Neural progenitor cell (in vitro differentiated cells): ENCODE data around the gene CAMK2A. TPM values are rescaled to one million over a fixed set of nuclear protein-coding genes. Genes with fewer than 3 reads are reported as not detected.
A peak's percentile ranks its signal among the peaks of the same experiment; 100 is the strongest.

ENCODE experiments used
- DNase-seq: peaks from one replicate; pipeline ENCODE4 v3.0.0-alpha.2; 2016; ENCODE audit warnings: low spot score
- H2AFZ ChIP-seq: fragments of 200-600 bp; sonication (generic); replicated peaks from 2 replicates; pipeline ENCODE4 v1.6.1; 2016; ENCODE audit warnings: antibody characterized with exemption
- H3F3A ChIP-seq: fragments of 200-600 bp; sonication (generic); 2 replicates; pipeline ENCODE4 v1.6.1; 2016; ENCODE audit warnings: antibody characterized with exemption, low read depth
- H3K27ac ChIP-seq: fragments of 200-600 bp; sonication (generic); 2 replicates; pipeline ENCODE4 v1.5.1; 2016; ENCODE audit warnings: mild to moderate bottlenecking
- H3K27me3 ChIP-seq: fragments of 200-600 bp; sonication (generic); 2 replicates; pipeline ENCODE4 v1.6.1; 2016; ENCODE audit warnings: mild to moderate bottlenecking, moderate library complexity
- H3K36me3 ChIP-seq: fragments of 200-600 bp; sonication (generic); 2 replicates; pipeline ENCODE4 v1.5.1; 2016
- H3K4me1 ChIP-seq: fragments of 200-600 bp; sonication (generic); 2 replicates; pipeline ENCODE4 v1.6.1; 2016; ENCODE audit warnings: mixed run types
- H3K4me2 ChIP-seq: fragments of 200-600 bp; sonication (generic); 2 replicates; pipeline ENCODE4 v1.6.1; 2016
- H3K4me3 ChIP-seq: fragments of 200-600 bp; sonication (generic); 2 replicates; pipeline ENCODE4 v1.5.1; 2016
- H3K79me2 ChIP-seq: fragments of 200-600 bp; sonication (generic); 2 replicates; pipeline ENCODE4 v1.6.1; 2016; ENCODE audit warnings: low read depth
- H3K9ac ChIP-seq: fragments of 200-600 bp; sonication (generic); 2 replicates; pipeline ENCODE4 v1.6.1; 2016
- H3K9me3 ChIP-seq: fragments of 200-600 bp; sonication (generic); 2 replicates; pipeline ENCODE4 v1.5.1; 2016; ENCODE audit warnings: low read depth
- H4K20me1 ChIP-seq: fragments of 200-600 bp; sonication (generic); 2 replicates; pipeline ENCODE4 v1.6.1; 2016; ENCODE audit warnings: low read depth
- H3K27ac Mint-ChIP-seq: 3 replicates; pipeline ENCODE4 v1.8.0; 2021; ENCODE audit warnings: mixed read lengths
- H3K27me3 Mint-ChIP-seq: 2 replicates; pipeline ENCODE4 v1.8.0; 2022; ENCODE audit warnings: low read depth, mild to moderate bottlenecking, inconsistent platforms, moderate library complexity, mixed read lengths; ENCODE audit not compliant: insufficient read depth
- H3K36me3 Mint-ChIP-seq: 3 replicates; pipeline ENCODE4 v1.8.0; 2021; ENCODE audit warnings: mixed read lengths
- H3K4me1 Mint-ChIP-seq: 3 replicates; pipeline ENCODE4 v1.8.0; 2021; ENCODE audit warnings: mixed read lengths
- H3K4me3 Mint-ChIP-seq: 3 replicates; pipeline ENCODE4 v1.8.0; 2021; ENCODE audit warnings: mild to moderate bottlenecking, moderate library complexity, mixed read lengths
- H3K9me3 Mint-ChIP-seq: 3 replicates; pipeline ENCODE4 v1.8.0; 2020; ENCODE audit warnings: mixed read lengths
- EZH2 ChIP-seq: fragments of 200-600 bp; sonication (generic); IDR thresholded peaks from 2 replicates; pipeline ENCODE4 v1.6.1; 2017; ENCODE audit warnings: antibody characterized with exemption, mild to moderate bottlenecking, moderate library complexity
- EZH2phosphoT487 ChIP-seq: fragments of 200-600 bp; sonication (generic); IDR thresholded peaks from 2 replicates; pipeline ENCODE4 v1.6.1; 2017; ENCODE audit warnings: antibody characterized with exemption
- total RNA-seq: library from RNA; depleted of rRNA; stranded (reverse); fragments of >200 nt; gene quantifications from 2 replicates; pipeline ENCODE4 v1.2.3, GENCODE V29; 2015; ENCODE audit warnings: low replicate concordance
- TF ChIP-seq, protein P1 (sequence below): fragments of 200-600 bp; sonication (generic); IDR thresholded peaks from 2 replicates; pipeline ENCODE4 v1.5.1; 2017; ENCODE audit warnings: antibody characterized with exemption, mild to moderate bottlenecking

CAMK2A gene
- total RNA-seq, 1 donor from 2014 or later, result 0.09 TPM

DNA sequence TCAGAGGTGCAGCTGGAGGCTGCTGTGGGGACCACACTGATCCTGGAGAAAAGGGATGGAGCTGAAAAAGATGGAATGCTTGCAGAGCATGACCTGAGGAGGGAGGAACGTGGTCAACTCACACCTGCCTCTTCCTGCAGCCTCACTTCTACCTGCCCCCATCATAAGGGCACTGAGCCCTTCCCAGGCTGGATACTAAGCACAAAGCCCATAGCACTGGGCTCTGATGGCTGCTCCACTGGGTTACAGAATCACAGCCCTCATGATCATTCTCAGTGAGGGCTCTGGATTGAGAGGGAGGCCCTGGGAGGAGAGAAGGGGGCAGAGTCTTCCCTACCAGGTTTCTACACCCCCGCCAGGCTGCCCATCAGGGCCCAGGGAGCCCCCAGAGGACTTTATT, 105.6 kb downstream of the CAMK2A start:
- Histone ChIP-seq H2AFZ (no peak overlapping the region), H3K27ac (no peak overlapping the region), H3K36me3 (no peaks in the 10 kb centered on the region), H3K4me1 (peaks cover 11% of the 10 kb centered on the region), H3K4me3 (no peak overlapping the region), H4K20me1 (no peaks in the 10 kb centered on the region), H3K9me3 (no peaks in the 10 kb centered on the region), H3K4me2 (no peak overlapping the region), H3K79me2 (no peaks in the 10 kb centered on the region), H3K9ac (no peak overlapping the region), H3K27me3 (peaks cover 38% of the 10 kb centered on the region), H3F3A (no peaks in the 10 kb centered on the region)
- no peak overlapping the region for H3K4me3 Mint-ChIP-seq
- TF ChIP-seq, protein P1, sequence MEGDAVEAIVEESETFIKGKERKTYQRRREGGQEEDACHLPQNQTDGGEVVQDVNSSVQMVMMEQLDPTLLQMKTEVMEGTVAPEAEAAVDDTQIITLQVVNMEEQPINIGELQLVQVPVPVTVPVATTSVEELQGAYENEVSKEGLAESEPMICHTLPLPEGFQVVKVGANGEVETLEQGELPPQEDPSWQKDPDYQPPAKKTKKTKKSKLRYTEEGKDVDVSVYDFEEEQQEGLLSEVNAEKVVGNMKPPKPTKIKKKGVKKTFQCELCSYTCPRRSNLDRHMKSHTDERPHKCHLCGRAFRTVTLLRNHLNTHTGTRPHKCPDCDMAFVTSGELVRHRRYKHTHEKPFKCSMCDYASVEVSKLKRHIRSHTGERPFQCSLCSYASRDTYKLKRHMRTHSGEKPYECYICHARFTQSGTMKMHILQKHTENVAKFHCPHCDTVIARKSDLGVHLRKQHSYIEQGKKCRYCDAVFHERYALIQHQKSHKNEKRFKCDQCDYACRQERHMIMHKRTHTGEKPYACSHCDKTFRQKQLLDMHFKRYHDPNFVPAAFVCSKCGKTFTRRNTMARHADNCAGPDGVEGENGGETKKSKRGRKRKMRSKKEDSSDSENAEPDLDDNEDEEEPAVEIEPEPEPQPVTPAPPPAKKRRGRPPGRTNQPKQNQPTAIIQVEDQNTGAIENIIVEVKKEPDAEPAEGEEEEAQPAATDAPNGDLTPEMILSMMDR, result no peak
- TF ChIP-seq EZH2phosphoT487 (no peak), EZH2 (no peak)
- peaks cover 23% of the 10 kb centered on the region for H3K27me3 Mint-ChIP-seq
- H3K9me3 Mint-ChIP-seq, result peaks cover 2% of the 10 kb centered on the region
- H3K36me3 Mint-ChIP-seq, result no peaks in the 10 kb centered on the region
- H3K27ac Mint-ChIP-seq, result no peak overlapping the region
- no peak for DNase-seq
- H3K4me1 Mint-ChIP-seq, result peaks cover 28% of the 10 kb centered on the region

DNA sequence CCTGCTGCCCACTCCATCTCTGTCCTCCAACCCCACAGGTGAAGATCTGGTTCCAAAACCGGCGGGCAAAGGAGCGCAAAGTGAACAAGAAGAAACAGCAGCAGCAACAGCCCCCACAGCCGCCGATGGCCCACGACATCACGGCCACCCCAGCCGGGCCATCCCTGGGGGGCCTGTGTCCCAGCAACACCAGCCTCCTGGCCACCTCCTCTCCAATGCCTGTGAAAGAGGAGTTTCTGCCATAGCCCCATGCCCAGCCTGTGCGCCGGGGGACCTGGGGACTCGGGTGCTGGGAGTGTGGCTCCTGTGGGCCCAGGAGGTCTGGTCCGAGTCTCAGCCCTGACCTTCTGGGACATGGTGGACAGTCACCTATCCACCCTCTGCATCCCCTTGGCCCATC, 106.1 kb downstream of the CAMK2A start:
- Histone ChIP-seq H3K9me3 (no peaks in the 10 kb centered on the region), H3K4me3 (no peak overlapping the region), H3K27me3 (peaks cover 32% of the 10 kb centered on the region), H3K79me2 (no peaks in the 10 kb centered on the region), H3K4me2 (no peak overlapping the region), H3K4me1 (peaks cover 11% of the 10 kb centered on the region), H4K20me1 (no peaks in the 10 kb centered on the region), H3K27ac (no peak overlapping the region), H2AFZ (no peak overlapping the region), H3K9ac (no peak overlapping the region), H3F3A (no peaks in the 10 kb centered on the region), H3K36me3 (no peaks in the 10 kb centered on the region)
- peaks cover 2% of the 10 kb centered on the region for H3K9me3 Mint-ChIP-seq
- peaks cover 19% of the 10 kb centered on the region for H3K27me3 Mint-ChIP-seq
- no peaks in the 10 kb centered on the region for H3K36me3 Mint-ChIP-seq
- DNase-seq, result no peak
- TF ChIP-seq EZH2 (no peak), EZH2phosphoT487 (no peak)
- TF ChIP-seq, protein P1, result no peak
- peaks cover 28% of the 10 kb centered on the region for H3K4me1 Mint-ChIP-seq
- H3K27ac Mint-ChIP-seq, result no peak overlapping the region
- H3K4me3 Mint-ChIP-seq, result no peak overlapping the region

DNA sequence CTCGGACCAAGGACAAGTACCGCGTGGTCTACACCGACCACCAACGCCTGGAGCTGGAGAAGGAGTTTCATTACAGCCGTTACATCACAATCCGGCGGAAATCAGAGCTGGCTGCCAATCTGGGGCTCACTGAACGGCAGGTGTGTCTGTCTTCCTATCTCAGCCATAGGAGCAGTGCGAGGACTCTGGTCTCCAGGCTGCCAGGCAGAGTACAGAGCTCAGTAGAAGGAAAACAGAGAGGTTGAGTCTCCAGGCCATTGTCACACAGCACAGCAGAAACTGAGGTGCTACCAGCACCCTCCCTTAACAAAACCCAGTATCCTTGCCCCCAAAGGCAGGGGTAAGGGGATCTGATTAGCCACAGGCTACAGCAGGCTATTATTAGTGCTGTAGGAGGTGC, 106.8 kb downstream of the CAMK2A start:
- Histone ChIP-seq H3K27ac (no peak overlapping the region), H4K20me1 (no peaks in the 10 kb centered on the region), H3K4me2 (no peak overlapping the region), H3K9ac (no peak overlapping the region), H3K4me3 (no peak overlapping the region), H2AFZ (no peak overlapping the region), H3K27me3 (peaks cover 25% of the 10 kb centered on the region), H3K4me1 (peaks cover 11% of the 10 kb centered on the region), H3K36me3 (no peaks in the 10 kb centered on the region), H3F3A (no peaks in the 10 kb centered on the region), H3K9me3 (no peaks in the 10 kb centered on the region), H3K79me2 (no peaks in the 10 kb centered on the region)
- peaks cover 2% of the 10 kb centered on the region for H3K9me3 Mint-ChIP-seq
- H3K27me3 Mint-ChIP-seq, result peaks cover 15% of the 10 kb centered on the region
- TF ChIP-seq, protein P1, result no peak
- TF ChIP-seq EZH2phosphoT487, result no peak
- TF ChIP-seq EZH2, result no peak
- no peaks in the 10 kb centered on the region for H3K36me3 Mint-ChIP-seq
- peak overlapping the region; percentile 69 for H3K27ac Mint-ChIP-seq
- no peak overlapping the region for H3K4me3 Mint-ChIP-seq
- H3K4me1 Mint-ChIP-seq, result peaks cover 28% of the 10 kb centered on the region
- no peak for DNase-seq
